GM19397 (cell line): ENCODE results near the gene SPTBN1.
"Not testable (repeated sequence)": the region's sequence is repeated elsewhere in the genome, so short reads cannot be mapped to it uniquely, and the experiment has no call there.

Source experiments
- ATAC-seq: cut with Tn5 transposase; IDR thresholded peaks from one replicate; pipeline ENCODE4 v1.9.1; 2021; ENCODE audit warnings: mild to moderate bottlenecking, moderate library complexity; ENCODE audit not compliant: unreplicated experiment

Gene SPTBN1

DNA sequence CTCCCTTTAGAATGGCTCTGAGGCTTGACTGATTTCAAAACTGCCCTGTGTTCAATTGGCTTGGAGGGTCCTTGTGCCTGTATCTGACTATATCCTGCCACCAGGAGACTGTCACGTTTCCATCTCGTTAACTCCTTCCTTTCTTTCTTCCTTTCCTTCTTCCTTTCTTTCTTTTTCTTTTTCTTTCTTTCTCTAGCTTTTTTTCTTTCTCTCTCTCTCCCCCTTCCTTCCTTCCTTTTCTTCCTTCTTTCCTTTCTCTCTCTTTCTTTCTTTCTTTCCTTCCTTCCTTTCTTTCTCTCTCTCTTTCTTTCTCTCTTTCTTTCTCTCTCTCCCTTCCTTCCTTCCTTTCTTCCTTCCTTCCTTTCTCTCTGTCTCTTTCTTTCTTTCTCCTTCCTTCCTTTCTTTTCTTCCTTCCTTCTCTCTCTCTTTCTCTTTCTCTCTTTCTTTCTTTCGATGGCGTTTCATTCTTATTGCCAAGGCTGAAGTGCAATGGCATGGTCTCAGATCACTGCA lies 229.2 kb downstream of the SPTBN1 start:
- no peak for ATAC-seq

DNA sequence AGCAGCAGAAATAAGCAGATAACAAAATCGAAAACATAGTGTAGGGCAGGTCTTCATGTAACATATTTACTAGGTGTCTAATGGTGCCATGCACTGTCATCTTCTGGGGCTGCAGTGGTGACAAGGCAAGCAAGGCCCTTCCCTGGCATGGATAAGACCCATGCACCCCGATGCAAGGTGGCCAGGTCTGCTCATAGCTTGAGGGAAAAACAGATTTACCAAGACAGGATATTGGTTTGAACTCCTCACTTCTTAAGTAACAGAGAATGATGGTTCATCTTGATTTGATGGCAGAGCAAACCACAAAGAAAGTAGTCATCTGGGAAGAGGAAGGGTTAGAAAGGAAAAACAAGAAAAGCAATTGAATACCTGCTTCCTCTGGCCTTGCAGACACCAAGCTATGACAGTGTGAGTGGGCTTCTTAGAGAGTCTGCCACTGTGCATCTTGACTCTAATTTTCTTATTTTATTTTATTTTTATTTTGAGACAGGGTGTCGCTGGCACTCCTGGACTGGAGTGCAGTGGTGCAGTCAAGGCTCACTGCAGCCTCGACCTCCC lies 231.5 kb downstream of the SPTBN1 start:
- ATAC-seq, result no peak

DNA sequence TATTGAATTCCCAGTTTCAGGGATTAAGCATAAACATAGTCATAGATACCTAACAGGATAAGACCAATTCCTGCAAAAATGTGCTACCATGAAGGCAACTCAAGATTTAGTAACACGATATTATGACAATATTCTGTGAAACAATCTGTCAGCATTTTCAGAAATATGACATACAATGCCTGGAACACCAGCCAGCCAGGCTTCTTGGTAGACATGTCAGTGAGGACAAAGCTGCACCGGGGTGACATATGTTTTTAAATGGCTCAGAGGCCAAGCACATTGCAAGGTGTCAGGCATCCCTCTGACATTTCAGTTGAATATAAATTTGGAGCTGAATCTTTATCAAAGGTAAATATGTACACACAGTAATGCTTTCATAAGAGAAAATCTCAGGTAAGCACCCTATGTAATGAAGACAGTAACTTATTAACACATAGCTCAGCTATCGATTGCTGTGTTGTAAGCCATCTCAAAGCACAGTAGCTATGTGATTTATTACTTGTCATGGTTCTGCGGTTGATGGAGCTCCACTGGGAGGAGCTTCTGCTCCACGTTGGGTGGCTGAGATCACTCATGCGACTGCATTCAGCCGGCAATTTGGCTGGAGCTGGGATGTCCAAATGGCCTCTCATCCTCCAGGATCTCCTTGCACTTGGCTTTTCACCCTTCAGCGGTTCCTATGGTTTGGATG lies 235.5 kb downstream of the SPTBN1 start:
- ATAC-seq, result no peak

DNA sequence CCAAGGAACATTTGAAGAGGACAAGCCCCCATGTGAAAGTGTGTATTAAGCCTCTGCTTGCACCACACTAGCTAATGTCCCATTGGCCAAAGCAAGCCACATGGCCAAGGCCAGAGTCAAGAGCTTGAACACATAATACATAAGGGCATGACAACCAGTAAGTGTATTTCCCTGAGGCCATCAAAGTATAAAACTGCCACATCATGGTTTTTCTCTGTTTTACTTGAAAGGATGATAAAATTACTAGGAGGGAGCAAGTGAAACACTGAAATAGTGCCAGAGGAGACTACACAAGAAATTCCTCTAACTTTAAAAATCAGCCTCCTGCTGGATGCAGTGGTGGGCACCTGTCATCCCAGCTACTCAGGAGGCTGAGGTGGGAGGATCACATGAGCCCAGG lies 236.4 kb downstream of the SPTBN1 start:
- ATAC-seq, result no peak

DNA sequence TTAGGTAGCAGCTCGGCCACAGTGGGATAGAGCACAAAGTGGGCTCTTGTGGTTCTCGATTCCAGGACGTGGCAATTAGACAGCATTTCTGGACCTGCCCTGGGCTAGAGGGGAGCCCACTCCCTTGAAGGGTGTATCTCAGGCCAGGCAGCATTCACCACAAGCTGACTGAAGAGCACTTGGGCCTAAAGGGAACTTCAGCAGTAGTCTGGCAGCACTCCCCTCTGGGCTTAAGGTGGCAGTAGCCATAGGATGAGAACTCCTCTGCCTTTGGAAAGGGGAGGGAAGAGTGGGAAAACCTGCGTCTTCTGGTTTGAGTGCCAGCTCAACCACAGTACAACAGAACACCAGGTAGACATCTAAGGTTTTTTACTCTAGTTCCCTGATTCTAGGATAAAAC lies 239.3 kb downstream of the SPTBN1 start:
- no peak for ATAC-seq

DNA sequence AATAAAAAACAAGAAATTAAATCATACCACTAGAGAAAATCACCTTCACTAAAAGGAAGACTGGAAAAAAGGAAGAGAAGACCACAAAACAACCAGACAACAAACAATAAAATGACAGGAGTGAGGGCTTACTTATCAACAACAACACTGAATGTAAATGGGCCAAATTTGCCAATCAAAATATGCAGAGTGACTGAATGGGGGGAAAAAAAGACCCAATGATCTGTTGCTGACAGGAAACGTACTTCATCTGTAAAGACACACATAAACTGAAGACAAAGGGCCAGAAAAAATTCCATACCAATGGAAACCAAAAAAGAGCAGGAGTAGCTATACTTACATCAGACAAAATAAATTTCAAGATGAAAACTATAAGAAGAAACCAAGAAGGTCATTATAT lies 241.8 kb downstream of the SPTBN1 start:
- ATAC-seq, result no peak

DNA sequence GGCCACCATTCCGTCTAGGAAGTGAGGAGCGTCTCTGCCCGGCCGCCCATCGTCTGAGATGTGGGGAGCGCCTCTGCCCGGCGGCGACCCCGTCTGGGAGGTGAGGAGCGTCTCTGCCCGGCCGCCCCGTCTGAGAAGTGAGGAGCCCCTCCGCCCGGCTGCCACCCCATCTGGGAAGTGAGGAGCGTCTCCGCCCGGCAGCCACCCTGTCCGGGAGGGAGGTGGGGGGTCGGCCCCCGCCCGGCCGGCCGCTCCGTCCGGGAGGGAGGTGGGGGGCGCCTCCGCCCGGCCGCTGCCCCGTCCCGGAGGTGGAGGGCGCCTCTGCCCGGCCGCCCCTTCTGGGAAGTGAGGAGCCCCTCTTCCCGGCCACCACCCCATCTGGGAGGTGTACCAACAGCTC lies 242.8 kb downstream of the SPTBN1 start:
- ATAC-seq, result not testable (repeated sequence)

DNA sequence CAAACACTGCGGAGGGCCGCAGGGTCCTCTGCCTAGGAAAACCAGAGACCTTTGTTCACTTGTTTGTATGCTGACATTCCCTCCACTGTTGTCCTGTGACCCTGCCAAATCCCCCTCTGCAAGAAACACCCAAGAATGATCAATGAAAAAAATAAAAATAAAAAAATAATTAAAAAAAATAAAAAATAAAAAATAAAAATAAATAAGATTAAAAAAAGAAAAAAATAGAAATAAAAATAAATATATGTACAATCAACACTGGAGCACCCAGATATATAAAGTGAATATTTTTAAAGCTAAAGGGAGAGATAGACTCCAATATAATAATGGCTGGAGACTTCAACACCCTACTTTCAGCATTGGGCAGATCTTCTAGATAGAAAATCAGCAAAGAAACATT lies 243.5 kb downstream of the SPTBN1 start:
- no peak for ATAC-seq

DNA sequence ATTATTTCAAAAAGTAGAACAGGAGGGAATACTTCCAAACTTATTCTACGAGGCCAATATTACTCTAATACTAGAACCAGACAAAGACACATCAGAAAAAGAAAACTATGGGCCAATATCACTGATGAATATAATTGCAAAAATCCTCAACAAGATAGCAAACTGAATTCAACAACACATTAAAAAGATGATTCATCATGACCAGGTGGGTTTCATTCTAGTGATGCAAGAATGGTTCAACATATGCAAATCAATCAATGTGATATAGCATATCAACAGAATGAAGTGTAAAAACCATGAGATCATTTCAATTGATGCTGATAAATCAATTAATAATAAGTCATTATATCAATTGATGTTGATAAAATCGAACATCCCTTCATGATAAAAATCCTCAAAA lies 244.9 kb downstream of the SPTBN1 start:
- ATAC-seq, result no peak

DNA sequence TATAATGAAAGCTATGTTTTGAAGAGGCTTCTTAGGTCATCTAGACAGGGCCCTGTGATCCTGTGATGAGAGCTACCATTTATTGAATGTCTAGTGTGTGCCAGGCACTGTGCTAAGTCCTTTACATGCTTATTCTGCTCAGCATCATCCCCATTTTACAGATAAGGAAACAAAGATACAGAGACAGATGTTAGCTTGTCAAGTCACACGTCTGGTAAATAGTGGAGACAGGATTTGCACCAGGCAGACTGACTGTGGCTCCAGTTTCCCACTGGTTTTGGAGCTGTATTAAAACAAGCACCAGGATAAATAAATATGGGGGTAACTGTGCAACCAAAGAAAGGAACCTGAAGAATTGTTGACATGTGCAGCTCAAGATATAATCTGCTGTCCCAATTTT lies 248.1 kb downstream of the SPTBN1 start:
- ATAC-seq, result no peak

DNA sequence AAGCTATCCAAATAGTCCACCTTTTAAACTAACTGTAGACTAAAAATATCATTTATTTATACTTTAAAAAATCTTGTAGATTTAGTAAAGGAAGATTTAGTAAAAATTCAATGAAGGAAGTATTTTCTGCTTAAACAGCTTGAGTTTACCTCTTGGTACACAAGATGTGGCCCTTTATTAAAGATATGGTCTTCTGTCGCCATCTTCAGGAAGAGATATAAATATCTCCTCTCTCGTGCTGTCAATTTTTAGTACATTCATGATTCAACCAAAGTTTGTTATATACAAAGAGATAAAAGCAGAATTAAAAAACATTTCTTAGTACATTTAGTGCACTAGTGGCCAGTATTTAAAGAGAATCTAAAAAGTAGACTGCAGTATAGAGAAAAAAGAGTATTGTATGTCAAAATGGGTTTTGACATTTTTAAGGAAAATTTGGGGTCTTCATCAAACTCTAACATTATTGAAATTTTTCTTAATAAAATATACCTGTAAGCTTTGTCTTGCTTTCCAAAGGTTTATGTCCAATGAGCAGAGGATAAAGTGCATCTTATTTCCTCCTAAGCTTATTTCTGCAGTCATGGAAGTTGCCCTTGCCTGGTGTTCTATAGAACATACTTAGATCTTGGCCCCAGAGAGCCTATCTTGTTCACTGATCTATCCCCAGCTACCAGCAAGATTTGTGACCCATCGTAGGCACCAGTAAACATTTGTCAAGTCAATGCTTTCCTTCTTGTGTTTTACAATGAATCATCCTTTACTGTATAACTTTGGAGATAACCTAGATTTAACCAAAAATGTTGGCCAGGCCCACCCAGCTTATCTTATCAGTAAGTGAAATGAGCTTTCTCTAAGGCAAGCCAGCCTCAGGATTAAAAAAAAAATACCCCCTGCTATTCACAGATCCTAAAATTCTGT lies 248.8 kb downstream of the SPTBN1 start:
- ATAC-seq, result no peak

DNA sequence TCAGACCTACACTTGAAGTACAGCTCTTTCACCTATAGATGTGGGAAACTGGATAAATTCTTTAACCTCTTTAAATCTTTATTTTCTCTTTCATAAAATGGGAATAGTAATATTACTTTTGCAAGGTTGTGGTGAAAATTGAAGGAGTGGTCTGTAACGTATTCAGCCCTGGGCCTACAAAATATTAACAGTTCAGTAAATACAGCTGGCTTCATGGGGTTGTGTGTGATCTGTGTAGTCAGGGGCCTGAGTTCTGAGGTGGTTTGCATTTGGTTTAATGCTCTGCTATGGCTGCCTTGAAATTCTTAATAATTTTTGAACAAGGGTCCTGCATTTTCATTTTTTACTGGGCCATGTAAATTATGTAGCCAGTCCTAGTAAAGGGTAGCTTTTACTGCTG lies 250.5 kb downstream of the SPTBN1 start:
- no peak for ATAC-seq

DNA sequence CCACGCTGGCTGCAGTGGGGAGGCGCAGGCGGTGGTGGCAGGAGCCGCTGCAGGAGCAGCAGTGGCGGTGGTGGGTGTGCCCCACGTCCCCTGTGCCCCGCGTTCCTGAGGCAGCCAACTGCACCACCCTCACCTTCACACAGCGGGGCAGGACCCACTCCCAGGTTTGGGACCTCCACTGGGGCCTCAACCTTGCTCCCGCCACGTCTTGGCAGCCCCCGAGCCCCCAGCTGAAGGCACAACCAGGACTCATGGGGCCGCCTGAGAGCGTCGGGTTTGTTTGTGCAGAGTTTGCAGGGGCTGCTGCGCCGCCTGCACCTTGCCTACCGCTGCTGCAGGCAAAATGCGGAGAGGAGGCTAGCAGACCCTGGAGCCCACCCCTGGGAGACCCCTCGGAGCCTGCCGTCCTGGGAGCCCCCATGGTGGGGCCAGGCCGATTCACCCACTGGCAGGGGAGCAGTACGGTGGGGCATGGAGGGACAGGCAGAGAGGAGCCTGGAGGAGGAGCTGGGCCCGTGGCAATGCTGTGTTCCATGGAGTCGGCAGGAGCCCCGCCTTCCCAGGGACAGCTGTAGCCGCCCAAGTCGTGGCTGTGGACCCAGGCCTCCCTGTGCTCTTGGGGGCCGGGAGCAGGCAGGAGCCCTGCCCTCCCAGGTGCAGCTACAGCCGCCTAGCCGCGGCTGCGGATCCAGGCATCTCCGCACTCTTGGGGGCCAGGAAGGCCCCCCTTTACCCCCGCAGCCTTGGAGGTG lies 252.6 kb downstream of the SPTBN1 start:
- no peak for ATAC-seq

DNA sequence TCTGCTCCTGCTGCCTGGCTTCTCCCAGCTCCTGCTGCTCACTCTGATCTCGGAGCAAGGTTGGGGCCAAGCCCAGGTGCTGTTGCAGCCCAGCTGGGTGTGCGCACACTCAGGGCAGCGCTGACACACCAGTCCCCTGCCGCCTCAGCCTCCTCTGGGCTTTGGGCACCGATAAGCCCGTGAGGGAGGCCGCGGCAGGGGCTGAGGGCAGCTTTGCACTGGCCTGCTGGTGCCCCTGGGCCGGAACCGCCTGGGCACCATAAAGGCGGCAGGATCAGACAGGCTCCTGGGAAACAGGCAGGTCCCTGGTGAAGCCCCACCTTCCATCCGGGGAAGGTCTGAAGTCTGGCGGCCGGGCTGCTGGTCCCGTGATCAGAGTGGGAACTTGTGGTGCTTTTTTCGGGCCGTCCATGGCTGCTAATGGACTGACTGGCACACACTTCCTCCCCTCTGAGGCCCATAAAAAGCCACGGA lies 253.2 kb downstream of the SPTBN1 start:
- ATAC-seq, result no peak

DNA sequence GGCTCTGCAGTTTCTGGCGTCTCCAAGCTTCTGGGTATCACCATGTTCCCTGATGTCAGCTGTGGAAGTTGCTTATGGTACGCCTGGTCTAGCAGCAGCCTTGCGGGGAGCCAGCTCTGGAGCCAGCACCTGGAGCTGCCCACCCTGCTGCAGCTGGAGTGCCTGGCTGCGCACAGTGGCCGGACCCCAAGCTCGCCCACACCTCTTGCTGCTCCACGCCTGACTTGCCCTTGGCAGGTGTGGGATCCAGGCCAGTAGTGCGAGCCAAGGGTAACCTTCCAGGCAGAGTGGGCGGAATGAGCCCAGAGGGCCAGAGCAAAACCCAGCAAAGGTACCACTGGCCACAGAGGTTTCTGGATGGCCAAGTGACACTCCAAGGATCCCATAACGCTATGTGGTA lies 254.1 kb downstream of the SPTBN1 start:
- ATAC-seq, result no peak

DNA sequence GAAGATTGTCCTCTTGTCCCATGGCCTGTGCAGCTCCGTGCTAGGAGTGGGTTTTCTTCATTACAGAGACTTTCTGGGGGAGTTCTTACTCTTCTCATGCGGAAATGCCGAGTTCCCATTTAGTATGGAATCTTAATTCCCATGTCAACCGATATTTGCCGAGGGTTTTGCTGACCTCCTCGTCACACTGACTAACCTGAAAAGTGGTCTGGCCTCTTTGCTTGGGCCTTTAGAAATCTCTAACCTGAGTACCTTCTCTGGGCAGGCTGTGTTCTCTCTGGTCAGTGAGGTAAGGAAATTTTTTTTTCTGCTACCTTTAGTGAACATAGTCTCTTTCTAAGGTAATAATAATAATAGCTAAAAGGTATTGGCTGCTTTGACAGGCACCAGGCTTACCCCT lies 256.4 kb downstream of the SPTBN1 start:
- no peak for ATAC-seq

DNA sequence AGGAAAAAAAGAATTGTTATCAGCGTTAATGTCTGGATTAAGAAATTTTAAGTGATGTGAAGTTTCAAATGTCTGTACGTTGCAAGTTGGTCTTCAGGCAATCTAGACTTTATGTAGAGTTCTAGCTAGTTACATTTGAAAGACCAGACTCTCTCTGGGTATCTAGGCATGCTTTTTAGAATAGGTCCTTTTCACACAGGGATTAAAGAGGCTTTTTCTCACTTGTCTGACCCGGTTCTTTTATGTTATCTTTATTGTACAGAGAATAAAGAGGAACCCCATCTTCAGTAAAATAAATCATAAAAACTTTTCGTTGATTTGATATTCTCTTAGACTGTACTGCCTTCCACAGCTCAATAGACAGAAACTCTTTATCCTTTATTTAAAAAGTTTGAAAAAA lies 258.9 kb downstream of the SPTBN1 start:
- ATAC-seq, result no peak

DNA sequence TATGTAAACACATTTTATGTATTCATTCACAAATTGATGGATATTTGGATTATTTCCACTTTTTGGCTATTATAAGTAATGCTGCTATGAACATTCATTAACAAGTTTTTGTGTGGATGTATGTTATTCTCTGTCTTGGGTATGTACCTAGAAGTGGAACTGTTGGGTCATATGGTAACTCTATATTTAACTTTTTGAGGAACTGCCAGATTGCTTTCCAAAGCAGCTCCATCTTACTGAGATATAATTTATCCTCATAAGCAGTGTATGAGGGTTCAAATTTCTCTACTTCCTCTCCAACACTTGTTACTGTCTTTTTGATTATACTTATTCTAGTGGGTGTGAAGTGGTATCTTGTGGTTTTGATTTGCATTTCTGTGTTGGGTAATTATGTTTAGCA lies 260.2 kb downstream of the SPTBN1 start:
- ATAC-seq, result no peak

DNA sequence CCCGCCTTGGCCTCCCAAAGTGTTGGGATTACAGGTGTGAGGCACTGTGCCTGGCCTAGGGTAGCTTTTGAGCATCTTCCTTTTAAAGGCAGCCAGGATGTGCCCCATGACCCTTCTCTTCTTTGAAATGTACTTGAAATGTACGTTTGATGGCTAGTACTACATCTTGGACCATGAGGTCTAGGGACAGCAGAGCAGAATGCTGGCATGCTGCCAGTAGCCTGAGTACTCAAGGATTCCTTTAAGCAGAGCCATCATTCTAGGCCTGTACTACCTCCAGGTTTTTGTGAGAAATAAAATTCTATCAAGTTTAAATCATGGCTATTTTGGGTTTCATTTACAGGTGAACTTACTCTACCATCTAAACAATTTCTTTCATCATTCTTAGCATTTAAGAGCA lies 264.4 kb downstream of the SPTBN1 start:
- ATAC-seq, result no peak
